GM12892 (cell line): Measurements from ENCODE around the gene GABARAP.

Experiments
- POLR2A ChIP-seq: IDR thresholded peaks from 2 replicates; pipeline ENCODE4 v1.6.1; 2011; ENCODE audit warnings: low read depth, low read length, control low read depth
- POLR2AphosphoS5 ChIP-seq: IDR thresholded peaks from 2 replicates; pipeline ENCODE4 v1.6.1; 2011; ENCODE audit warnings: low read depth, low read length, control low read depth
- TAF1 ChIP-seq: IDR thresholded peaks from 2 replicates; pipeline ENCODE4 v1.6.1; 2011; ENCODE audit warnings: low read depth, mild to moderate bottlenecking, control low read depth, low read length, borderline replicate concordance

DNA sequence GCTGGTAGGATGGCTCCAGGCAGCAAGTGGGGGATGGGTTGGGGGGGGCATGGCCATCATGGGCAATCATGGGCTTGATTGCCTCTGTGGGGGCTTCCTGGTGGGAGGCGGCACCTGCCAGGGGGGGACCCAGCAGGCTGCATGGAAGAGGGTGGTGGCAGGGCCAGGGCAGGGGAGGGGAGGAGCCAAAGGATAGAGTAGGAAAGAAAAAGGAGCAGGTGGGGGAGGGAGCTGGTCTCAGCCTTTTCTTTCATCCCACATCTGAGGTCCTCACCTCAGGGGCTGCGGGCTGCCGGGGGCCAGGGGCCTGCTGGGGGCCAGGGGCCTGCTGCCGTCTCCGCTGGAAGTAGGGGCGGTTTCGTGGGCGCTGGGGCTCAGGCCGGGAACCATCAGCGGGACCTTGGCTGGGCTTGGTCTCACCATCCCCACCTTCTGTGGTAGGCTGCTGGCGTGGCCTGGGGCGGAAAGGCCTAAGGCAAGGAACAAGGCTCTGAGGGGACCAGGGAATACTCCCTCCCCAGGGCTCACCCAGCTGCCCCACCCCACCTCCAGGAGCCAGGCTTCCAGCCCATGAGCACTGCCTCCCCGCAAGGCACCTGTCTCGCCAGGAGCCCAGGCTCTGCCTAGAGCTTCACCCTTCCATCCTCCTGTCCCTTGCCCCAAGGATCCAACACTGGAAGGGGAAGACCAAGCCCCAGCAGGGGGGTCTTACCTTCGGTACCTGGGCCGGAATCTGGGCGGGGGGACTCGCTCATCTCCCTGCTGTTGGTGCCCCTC lies 47.2 kb upstream of the GABARAP start:
- no peak for TF ChIP-seq POLR2A
- TF ChIP-seq POLR2AphosphoS5 = no peak
- TF ChIP-seq TAF1 = no peak
